GM21825 (cell line): Measurements from ENCODE around the gene ADAT3.

Experiments used
- ATAC-seq: cut with Tn5 transposase; IDR thresholded peaks from one replicate; pipeline ENCODE4 v1.9.1; 2021; ENCODE audit warnings: mild to moderate bottlenecking, moderate library complexity; ENCODE audit not compliant: unreplicated experiment

Gene ADAT3

DNA sequence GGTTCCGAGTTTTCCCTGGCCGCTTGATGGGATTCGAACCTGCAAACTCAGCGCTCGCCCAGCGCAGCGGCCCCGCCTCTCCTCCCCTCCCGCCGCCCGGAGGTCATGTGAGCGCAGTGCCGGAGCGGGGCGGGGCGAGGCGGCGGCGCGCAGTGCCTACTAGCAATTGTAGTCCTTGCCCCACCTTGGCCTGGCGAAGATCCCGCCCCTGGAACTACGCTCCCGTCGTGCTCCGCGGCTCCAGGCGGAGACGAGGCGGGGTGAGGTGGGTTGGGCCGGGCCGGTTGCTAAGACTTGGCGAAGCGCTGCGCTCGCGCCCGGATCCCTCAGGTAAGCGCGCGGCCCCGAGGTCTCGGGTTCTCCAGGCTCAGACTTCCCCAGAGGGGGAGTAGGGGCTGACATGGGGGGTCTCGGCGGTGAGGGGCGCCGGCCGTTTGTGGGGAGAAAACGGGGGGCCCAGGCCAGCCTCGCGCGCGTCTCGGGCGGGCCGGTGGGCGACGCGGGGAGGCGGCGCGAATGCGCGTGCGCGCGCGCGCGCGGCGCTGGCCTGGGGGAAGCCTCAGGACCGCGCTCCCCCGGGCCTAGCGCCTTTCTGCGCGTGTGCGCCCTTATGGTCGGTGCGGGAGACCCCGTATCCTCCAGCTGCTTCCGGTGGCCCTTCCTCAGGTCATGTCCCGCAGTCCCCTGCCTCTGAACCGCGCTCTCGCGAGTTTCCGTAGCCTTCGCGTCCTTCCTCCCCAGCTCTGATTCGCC, at the start of gene ADAT3, which contains the start of gene SCAMP4:
Gene ADAT3 (plus strand): TSS at position 290 of the 753 bp plus-strand sequence. CDS start 6,649 bp downstream, outside the sequence.
Gene SCAMP4 (plus strand): TSS at position 290 of the 753 bp plus-strand sequence. CDS start 9,621 bp downstream, outside the sequence.
- peak; percentile 72 for ATAC-seq

DNA sequence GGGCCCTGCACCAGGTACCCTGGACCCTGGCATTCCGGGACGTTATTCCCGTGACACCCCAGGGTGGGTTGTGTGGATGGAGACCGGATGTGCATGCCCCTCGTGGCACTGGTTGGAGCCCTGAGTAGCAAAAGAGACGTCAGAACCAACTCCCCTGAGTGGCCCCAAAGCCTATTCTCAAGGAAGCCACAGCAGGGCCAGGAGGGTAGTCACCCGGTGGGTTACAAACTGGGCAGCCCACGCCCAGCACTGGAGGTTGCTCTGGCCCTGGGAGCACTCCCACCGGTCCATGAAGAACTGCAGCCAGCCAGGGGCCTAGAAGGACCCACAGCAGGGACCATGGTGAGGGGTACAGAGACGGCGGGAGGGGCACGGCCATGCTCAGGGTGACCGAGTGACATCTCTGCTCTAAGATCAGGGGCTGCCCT, 49.4 kb upstream of the ADAT3 start:
- peak; percentile 1 for ATAC-seq

DNA sequence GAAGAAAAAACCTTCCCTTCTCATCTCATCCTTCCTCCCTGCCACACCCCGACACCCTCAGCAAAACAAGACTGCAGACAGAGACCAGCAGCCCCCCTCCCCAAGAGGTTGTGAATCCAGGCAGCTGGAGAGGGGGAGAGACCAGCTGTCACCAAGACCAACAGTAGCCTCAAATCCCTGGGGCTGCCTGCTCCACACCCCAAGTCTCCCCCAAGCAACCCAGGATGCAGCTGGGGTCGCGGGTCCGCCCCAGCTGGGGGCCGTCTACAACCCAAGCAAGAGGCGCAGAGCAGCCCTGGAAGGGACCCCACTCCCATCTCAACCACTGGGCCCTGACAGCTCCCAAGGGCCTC, 48.9 kb upstream of the ADAT3 start:
- no peak for ATAC-seq

DNA sequence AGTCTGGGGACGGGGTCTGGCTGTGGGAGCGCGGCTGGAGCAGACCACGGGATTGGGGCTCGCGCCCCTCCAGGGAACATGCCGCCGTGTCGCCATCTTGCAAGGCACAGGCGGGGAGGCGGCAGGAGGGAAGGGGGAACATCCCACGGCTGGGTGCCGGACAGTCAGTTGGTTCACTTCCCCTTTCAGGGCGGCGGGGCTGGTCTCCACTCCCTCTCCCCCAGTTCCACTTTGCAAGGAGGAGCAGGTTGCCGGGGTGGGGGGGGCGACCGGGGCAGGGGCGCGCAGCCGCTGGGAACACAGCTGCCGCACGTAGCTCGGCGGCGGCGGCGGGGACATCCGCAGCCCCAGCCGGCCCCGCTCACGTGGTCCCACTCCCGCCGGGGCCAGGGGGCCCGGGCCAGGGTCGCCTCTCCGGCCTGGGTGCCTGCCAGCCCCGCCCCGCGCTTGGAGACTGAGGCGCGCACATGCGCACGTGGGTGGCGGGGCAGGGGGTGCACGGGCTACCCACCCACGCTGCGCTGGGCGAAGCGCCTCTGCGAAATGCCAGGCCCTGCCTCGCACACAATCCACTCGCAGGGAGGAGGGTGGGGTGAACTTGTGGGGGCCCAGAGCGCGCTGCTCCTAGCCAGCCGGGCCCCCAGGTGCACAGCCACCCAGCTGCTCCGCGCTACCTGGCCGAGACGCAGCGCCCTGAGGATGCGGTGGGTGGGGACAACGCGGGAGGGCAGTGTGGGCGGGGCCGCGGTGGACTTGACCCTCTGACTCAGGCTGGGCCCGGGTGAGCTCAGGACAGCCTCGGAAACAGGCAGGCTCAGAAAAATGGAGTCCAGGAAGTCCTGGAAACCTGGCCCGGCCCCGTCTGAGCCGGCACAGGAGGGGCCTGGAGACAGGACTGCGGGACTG, 48.2 kb upstream of the ADAT3 start:
- ATAC-seq: no peak

DNA sequence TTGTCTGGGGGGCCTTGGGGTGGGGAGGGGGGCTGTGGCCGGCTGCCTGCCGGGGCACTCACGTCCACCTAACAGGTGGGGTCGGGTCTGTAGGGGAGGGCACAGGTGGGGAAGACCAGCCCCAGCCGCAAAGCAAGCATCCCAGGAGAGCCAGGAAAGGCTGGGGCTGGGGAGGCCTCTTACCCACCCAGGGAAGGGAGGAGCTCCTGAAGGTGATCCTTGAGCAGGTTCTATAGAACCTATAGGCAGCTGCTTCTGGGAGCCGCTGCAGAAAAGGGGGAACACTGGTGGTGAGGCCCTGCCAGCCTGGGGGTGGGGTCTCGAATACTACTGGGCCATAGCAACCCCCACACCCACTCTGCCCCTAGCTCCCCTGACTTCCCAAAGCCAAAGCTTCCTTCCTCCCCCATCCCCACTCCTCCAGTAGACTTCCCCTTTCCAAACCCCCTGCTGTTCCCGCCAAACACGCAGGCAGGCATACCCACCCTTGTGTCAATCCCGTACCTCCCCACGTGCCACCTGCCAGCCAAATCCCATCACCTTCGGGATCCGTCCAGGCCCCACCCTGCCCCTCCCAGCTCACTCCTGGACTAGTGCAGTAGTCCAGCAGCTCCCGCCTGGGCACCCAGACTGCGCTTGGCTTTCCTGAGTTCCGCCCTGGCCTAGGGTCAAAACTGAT, 47.4 kb upstream of the ADAT3 start:
- ATAC-seq: no peak

DNA sequence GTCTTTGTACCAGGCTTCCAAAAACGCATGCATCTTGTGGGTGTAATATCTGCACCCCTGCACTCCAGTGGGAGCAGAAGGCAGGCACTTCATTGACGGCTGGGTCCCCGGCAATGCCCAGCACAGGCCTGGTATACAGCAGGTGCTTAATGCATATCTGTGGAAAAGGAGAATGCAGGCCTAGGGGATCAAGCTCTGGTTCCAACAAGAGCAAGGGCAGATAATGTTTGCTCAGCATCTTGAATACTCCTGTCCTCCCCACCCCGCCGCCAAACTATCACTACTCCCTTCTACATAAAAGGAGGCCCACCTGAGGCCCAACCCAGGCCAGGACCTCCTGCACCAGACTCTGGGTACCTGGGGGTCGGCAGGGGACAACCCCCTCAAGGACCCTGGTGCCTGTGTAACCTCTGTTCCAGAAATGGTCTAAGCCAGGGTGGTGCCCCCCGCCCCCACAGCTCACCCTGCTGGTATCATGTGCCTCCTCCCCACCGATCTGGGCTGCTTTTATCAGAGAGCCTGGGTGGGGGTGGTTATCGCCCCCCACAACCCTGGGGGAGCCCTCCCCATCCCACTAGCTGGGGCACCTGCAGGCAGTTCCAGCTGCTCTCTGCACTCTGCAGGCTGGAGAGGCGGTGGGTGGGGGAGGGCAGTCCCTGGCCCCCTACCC, 46.7 kb upstream of the ADAT3 start:
- ATAC-seq: no peak

DNA sequence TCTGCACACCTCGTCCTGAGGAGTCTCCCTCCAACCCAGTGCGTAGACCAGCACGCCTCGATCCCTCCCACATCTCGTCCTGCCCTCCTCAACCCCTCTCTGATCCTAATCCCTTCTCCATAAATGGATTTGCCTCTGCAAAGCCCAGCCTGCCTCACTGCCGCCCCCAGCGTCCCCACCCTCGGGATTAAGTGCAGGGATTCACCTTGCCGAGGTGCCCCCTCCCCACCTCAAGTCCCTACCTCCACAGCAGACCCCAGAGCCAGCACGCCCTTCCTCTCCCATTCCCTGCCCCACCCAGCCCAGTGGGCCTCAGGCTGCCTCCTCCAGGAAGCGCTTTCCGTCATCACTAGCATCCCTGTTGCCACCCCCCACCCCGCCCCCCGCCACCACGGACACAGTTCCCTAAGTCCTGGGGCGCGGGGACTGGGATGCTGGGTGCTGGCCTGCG, 45.8 kb upstream of the ADAT3 start:
- ATAC-seq: no peak

DNA sequence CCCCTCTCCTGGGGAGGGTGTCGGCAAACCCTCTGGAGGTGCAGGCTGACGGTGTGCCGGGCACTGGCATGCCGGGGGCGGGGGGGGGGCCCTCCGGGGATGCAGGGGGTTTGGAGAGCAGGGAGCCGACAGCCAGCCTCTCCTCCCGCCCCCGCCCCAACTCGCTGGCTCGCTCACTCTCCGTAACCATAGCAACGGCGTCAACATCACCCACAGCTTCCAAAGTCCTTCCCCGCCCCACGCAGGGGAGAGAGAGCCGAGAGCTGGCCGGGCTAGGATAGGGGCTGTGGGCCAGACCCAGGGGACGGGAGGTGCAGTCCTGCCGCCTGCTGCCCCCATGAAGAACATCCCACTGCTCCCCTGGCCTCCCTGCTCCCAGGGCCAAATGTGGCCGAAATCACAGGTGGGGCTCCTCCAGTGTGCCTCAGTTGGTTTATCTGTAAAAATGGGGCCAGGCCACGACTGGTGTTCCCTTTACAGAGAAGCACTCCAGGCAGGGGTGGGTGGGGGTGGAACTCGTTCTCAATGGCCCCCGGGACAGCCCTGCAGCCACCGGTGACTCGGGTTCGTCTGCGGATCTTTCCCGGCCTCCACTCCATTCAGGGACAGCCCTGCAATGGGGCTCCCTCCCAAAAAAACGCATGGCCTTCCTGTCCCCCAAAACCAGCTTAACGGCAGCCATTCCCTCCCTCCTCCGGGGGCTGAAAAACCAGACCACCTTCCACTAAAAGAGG, 45.0 kb upstream of the ADAT3 start:
- ATAC-seq: no peak

DNA sequence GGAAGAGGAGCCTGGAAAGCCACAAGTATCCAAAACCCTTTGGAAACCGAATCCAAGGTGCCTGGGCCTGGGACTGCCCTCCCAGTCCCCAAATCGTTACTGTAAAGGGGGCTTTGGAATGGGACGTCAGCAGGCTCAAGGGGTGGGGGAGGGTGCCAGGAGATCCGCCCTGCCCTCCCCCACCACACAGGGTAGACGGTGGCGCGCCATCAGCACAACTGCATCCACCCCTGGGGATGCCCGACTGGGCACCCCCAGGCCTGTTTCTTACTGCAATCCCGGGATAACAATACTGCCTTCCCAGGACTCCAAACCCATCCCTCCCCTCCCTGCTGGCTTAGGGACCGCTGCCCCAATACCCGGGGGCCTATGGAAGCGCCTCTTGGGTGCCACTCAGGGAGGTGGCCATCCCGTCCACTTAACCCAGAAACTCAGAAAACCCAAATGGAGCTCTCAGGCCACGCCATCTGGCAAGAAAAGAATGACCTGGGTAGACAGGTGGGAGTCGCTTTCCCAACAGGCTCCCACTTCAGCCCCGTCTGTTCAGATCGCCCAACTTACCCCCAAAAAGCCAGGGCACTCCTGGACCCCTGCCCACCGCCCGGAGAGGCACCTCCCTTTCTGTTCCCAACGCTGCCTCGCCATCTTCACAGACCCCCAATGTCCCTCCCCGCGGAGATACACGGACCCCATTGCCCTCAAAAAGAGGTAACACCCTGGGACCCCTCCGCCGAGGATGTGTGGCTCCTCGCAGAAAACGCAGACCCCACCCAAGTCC, 44.2 kb upstream of the ADAT3 start:
- ATAC-seq: no peak

DNA sequence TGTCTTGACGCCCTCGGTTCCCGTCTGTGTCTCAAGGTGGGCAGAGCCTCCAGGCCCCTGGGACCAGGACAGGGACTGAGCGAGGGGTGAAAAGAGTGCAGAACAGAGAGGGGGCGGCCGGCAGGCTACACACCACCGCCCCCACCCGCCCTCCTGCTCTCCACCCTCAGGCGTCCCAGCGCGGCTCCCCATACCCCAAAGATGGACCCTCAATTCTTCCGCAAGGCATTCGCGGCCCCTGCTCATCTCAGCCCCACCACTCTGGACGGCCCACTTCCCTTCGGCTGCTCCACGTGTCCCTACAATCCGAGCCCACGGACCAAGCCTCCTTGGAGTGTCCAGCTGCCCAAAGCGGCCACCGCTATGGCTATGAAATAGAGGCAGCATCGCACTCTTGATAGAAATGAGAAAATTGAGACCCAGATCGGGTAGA, 43.6 kb upstream of the ADAT3 start:
- ATAC-seq: no peak

DNA sequence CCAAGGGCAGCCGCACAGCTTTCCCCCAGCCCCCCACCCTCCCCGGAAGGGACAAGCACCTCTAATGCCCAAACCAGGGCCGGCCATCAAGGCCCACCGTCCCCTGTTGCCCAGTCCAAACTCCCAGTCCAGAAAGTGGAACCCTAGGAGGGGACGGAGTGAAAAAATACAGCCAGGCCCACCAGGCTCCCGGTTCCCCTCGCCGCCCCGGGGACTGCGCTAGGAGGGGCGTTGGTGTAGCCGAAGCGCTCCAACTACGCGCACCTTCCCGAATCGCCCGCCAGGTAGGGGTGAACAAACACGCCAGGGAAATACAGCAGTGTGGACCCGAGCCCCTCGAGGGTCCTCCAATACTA, 43.2 kb upstream of the ADAT3 start:
- ATAC-seq: no peak

DNA sequence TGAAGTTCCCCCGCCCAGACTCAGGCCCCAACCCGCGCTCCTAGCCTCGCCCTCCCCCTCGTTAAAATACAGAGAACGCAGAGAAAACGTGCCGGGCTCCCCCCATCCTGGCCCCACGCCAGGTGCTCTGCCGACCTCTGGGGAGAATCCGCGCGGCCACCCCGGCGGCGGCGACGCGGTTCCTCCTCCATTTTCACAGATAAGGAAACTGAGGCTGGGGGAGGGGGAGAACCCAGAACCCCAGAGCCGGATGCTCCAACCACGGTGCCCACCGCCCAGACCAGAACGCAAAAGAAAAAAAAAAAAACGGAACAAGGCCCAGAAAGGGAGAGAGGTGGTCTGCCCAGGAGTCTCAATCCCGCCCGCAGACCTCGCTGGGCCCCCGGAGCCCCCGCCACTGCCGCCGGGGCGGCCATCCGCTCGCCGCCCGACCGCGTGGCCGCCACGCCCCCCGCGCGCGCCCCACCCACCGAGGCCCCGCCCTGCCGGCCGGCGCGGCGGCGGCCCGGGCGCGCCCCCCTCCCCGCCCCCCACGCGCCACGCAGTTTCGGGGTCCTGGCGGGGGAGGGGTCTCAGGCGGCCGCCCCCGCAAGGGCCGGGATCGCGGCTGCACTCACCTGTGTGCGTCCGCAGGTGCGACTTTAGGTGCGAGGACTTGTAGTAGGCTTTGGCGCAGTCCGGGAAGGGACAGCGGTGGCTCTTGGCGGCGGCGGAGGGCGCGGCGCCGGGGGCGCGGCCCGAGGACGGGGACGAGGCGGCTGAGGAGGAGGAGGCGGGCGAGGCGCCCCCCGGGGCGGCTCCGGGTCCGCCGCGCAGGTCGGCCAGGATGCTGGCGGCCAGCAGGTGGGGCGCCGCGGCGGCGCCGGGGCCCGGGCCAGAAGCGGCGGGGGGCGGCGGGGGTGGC, 42.5 kb upstream of the ADAT3 start:
- ATAC-seq: peak; percentile 3

DNA sequence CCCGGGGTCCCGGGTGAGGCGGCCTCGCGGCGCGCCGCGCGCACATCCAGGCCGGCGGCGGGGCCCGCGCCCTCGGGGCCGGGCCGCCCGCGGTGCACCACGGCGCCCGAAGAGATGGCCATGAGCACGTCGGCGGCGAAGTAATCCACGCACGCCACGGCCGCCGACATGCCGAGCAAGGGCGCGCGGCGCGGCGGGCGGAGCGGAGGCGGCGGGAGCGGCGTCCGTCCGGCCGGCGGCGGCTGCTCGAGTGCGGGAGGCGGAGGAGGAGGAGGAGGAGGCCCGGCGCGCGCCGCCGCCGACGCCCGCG, 41.9 kb upstream of the ADAT3 start, which contains the start of gene KLF16:
Gene KLF16 (minus strand): TSS at position 252 of the 310 bp plus-strand sequence. CDS start 82 bp downstream, at position 170.
- ATAC-seq: peak; percentile 2

DNA sequence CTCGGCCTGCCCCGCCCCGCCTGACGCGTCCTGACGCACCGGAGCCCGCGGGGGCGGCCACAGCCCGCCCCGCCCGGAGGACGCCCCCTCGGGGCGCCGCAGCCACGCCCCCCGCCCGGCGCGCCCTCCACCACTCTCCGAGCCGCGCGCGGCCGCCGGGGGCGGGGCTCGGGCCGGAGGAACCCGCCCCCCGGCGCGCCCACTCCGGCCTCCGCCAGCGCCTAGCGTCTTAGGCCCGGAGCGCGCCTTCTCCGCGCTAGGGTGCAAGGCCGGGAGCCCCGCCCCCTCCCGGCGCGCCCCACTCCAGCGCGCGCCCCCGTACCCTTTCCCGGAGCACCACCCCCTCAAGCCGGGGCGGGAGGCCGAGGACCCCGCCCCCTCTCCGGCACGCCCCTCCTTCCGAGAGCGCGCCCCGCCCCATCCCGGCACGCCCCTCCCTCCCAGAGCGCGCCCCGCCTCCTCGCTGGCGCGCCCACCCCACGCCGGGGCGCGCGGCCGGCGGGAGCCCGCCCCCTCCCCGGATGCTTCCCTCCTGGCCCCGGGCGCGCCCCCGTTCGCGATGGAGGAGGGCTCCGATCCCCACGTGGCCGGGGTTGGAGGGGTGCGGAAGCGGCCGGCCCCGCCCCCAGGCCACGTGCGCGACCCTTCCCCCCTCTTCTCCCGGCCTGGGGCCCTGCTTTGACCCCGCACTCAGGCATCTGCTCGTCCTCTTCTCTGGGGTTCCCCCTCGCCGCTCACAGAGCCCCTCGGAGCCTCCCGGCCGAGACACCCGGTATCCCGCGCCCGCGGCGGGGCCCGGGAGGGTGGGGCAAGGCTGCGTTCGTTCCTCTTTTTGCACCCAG, 41.3 kb upstream of the ADAT3 start:
- peak; percentile 48 for ATAC-seq

DNA sequence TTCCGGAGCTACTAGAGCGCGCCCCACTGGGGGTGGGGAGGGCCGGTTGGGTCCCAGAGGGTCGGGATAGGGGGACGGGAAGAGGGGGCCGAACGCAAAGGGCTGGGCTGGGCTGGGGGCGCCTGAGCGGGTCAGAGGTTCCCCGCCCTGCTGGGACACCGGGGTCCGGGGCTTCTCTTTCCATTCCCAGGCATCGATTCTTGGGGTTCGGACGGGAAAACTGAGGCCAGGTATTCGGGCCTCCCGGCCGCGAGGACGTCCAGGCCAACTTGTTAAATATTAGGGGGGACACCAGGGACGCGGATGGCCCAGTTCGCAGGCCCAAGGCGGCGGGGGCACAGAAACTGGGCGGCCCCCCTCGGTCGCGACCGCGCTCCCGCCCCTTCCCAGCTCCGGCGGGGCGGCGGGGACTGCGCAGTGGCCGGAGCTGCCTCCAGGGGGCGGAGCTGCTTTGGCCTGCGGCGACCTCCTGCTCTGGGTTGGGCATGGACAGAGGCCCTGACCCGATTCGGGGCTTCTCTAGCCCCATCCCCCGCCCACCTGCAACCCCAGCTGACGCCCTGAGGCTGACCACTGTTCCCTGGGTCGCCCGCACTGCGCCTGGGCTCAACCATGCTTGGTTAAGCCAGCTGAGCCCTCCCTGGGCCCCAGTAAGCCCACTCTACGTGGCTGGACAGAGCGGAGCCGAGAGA, 40.6 kb upstream of the ADAT3 start:
- peak; percentile 33 for ATAC-seq

DNA sequence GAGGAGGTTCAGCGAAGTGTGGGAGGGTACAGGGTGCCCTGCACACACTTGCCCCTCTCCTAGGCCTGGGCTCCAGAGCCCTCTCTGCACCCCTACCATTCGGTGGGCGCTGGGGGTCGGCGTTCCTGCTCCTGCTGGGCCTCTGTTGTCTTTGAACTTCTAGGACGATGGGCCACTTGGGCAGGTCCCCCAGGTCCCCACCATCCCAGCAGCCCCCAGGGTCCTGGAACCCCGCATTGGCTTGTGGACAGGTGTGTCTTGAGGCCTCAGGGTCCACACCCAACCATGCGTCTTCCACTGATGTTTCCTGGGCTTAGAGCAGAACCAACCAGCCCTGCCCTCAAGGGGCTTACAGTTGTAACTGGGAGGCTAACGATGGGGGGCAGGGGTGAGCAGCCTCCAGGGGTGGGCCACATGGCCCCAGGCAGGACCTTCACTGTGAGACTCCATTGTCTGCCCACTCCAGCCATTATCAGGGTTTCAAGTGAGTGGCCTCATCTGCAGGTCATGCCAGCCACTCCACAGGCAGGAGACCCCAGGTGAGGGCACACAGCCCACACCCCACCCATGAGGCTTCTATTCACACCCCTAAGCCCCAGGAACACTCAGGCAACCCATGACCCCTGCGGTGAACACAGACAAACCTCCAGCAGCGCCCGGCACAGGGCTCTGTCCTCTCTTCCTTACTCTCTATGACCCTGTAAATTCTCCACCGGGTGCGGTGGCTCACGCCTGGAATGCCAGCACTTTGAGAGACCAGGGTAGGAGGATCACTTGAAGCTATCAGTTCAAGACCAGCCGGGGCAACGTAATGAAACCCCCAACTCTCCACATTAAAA, 39.8 kb upstream of the ADAT3 start:
- no peak for ATAC-seq
